SKM-1 treated with dmso at 0.1 percent for 144 hours (cell line): ENCODE results near the gene ERF.

Experiments
- DNase-seq: peaks from one replicate; lab custom pipeline; 2025; ENCODE audit not compliant: unreplicated experiment; lab: John Stamatoyannopoulos, UW

The ERF gene

GRCh38 chr19:42254850-42255765, at the start of gene ERF:
Gene ERF (minus strand): TSS chr19:42255128. CDS start chr19:42254999, 129 bp downstream.
- peak; percentile 22 for DNase-seq

GRCh38 chr19:42303876-42304275, 48.9 kb upstream of the ERF start:
- DNase-seq: no peak

GRCh38 chr19:42303101-42303464, 48.2 kb upstream of the ERF start:
- DNase-seq: no peak

- DNase-seq: no peak
These were observed 46.8 kb upstream of the ERF start, which contains the start of gene PRR19 for GRCh38 chr19:42301646-42302203. Gene PRR19 (plus strand): TSS chr19:42302132. CDS start chr19:42309585, 7,453 bp downstream.

GRCh38 chr19:42297039-42297438, 42.1 kb upstream of the ERF start:
- DNase-seq: no peak

- no peak for DNase-seq
These were observed 41.0 kb upstream of the ERF start for GRCh38 chr19:42295831-42296525.

- DNase-seq: no peak
These were observed 40.4 kb upstream of the ERF start for GRCh38 chr19:42295342-42295741.

GRCh38 chr19:42294471-42295137, 39.7 kb upstream of the ERF start:
- DNase-seq: no peak

GRCh38 chr19:42293948-42294347, 39.0 kb upstream of the ERF start:
- no peak for DNase-seq

GRCh38 chr19:42293540-42293939, 38.6 kb upstream of the ERF start:
- DNase-seq: no peak

GRCh38 chr19:42292963-42293362, 38.0 kb upstream of the ERF start:
- no peak for DNase-seq

GRCh38 chr19:42292042-42292960, 37.4 kb upstream of the ERF start:
- DNase-seq: no peak

GRCh38 chr19:42291435-42291810, 36.5 kb upstream of the ERF start:
- DNase-seq: no peak

GRCh38 chr19:42290523-42291434, 35.9 kb upstream of the ERF start:
- no peak for DNase-seq

- DNase-seq: no peak
These were observed 35.2 kb upstream of the ERF start for GRCh38 chr19:42290136-42290522.

- no peak for DNase-seq
These were observed 34.7 kb upstream of the ERF start for GRCh38 chr19:42289556-42290041.

GRCh38 chr19:42288881-42289555, 34.1 kb upstream of the ERF start:
- no peak for DNase-seq

GRCh38 chr19:42288387-42288786, 33.5 kb upstream of the ERF start:
- DNase-seq: no peak

- no peak for DNase-seq
These were observed 32.8 kb upstream of the ERF start for GRCh38 chr19:42287827-42288107.
